HEK293 (cell line): ENCODE measurements around the gene MSRB3.

ENCODE experiments used
- KLF1 ChIP-seq: fragments of 450-650 bp; formaldehyde crosslinking; IDR thresholded peaks from 2 replicates; pipeline ENCODE4 v1.5.1; 2016; ENCODE audit warnings: missing biosample characterization, missing genetic modification characterization
- TCF7L2 ChIP-seq: IDR thresholded peaks from 2 replicates; pipeline ENCODE4 v1.6.1; 2011; ENCODE audit warnings: low read depth, mild to moderate bottlenecking, inconsistent platforms, low read length, moderate library complexity, borderline replicate concordance
- ZBTB7A ChIP-seq: fragments of 450-650 bp; formaldehyde crosslinking; IDR thresholded peaks from 2 replicates; pipeline ENCODE4 v1.5.1; 2016; ENCODE audit warnings: low read depth, missing biosample characterization, missing genetic modification characterization
- ZNF146 ChIP-seq: fragments of 450-650 bp; formaldehyde crosslinking; IDR thresholded peaks from 2 replicates; pipeline ENCODE4 v1.5.1; 2016; ENCODE audit warnings: missing biosample characterization, missing genetic modification characterization
- ZNF548 ChIP-seq: fragments of 450-650 bp; formaldehyde crosslinking; IDR thresholded peaks from 2 replicates; pipeline ENCODE4 v1.5.1; 2016; ENCODE audit warnings: missing biosample characterization, missing genetic modification characterization
- ZNF623 ChIP-seq: fragments of 450-650 bp; formaldehyde crosslinking; IDR thresholded peaks from 2 replicates; pipeline ENCODE4 v1.5.1; 2016; ENCODE audit warnings: missing biosample characterization, missing genetic modification characterization
- TF ChIP-seq, protein P1 (sequence below): fragments of 450-650 bp; formaldehyde crosslinking; IDR thresholded peaks from 2 replicates; pipeline ENCODE4 v1.5.1; 2016; ENCODE audit warnings: missing biosample characterization, missing genetic modification characterization
- TF ChIP-seq, protein P2 (sequence below): fragments of 450-650 bp; formaldehyde crosslinking; IDR thresholded peaks from 2 replicates; pipeline ENCODE4 v1.5.1; 2017; ENCODE audit warnings: missing biosample characterization, missing genetic modification characterization

DNA sequence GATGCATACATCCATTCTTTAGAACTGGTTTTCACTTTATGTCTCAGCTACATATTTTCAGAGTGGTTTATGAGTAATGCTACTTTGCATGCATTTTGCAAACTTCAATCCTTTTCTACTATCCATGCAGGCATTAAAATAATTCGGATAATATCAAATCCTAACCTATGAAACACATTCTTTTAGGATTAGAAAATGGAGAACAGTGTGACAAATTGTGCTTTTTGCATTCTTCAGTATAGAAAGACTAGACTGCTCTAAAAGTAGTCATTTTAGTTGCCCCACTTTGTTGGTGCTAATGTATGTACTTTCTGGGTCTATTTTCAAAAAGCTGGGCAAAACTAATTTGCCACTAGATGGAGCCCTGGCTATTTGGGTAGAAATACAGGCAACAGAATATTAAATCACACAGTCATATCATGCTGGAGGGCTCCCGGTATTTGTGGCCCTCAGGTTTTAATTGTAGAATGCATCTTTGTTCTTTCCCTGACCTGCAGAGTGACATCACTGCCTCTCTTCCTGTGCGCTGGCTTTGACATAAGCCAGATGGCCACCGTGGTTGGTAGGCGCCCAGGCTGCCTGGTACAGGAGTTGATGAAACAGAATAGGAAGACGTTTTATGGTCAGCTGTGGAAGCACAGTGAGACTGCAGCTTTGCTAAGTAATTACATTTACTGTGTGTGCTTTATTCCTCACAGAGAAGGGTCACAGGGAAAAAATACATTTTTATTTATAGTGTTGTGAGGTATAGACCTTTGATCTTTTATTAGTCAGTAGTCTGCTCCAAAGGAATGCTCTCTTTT is 28.1 kb downstream of the MSRB3 start:
- peak; percentile 42; the same call in 1 of the 2 replicates for TF ChIP-seq TCF7L2
- no peak for TF ChIP-seq ZNF623 (tag by site-specific recombination)
- TF ChIP-seq ZBTB7A (tag by site-specific recombination), result no peak
- TF ChIP-seq KLF1, result no peak
- TF ChIP-seq, protein P1, sequence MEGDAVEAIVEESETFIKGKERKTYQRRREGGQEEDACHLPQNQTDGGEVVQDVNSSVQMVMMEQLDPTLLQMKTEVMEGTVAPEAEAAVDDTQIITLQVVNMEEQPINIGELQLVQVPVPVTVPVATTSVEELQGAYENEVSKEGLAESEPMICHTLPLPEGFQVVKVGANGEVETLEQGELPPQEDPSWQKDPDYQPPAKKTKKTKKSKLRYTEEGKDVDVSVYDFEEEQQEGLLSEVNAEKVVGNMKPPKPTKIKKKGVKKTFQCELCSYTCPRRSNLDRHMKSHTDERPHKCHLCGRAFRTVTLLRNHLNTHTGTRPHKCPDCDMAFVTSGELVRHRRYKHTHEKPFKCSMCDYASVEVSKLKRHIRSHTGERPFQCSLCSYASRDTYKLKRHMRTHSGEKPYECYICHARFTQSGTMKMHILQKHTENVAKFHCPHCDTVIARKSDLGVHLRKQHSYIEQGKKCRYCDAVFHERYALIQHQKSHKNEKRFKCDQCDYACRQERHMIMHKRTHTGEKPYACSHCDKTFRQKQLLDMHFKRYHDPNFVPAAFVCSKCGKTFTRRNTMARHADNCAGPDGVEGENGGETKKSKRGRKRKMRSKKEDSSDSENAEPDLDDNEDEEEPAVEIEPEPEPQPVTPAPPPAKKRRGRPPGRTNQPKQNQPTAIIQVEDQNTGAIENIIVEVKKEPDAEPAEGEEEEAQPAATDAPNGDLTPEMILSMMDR, result no peak; the same call in 1 of the 2 replicates
- TF ChIP-seq, protein P2, sequence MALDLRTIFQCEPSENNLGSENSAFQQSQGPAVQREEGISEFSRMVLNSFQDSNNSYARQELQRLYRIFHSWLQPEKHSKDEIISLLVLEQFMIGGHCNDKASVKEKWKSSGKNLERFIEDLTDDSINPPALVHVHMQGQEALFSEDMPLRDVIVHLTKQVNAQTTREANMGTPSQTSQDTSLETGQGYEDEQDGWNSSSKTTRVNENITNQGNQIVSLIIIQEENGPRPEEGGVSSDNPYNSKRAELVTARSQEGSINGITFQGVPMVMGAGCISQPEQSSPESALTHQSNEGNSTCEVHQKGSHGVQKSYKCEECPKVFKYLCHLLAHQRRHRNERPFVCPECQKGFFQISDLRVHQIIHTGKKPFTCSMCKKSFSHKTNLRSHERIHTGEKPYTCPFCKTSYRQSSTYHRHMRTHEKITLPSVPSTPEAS (tag by site-specific recombination), result peak; percentile 75
- TF ChIP-seq ZNF548 (tag by site-specific recombination), result no peak
- TF ChIP-seq ZNF146 (tag by site-specific recombination), result no peak
